Adrenal gland (tissue), 5 donors: ENCODE data around the gene MRPS27.

Source experiments
- CTCF ChIP-seq, 6 experiments: fragments of 450-650 bp in 4 of 6; fragments of 200-600 bp in 2 of 6; sonication (generic) in 1 of 6; IDR thresholded peaks; 1 replicate in 5 of 6; 2 replicates in 1 of 6; pipeline versions ENCODE4 v1.5.1 to v1.8.0; 2016 to 2021; ENCODE audit warnings: antibody characterized with exemption in 6 of 6, mild to moderate bottlenecking in 2 of 6, moderate library complexity in 1 of 6
- POLR2A ChIP-seq, 2 donors: fragments of 450-650 bp; IDR thresholded peaks; one replicate each; pipeline ENCODE4 v1.6.1; 2017; ENCODE audit warnings: antibody characterized with exemption in 2 of 2, mild to moderate bottlenecking in 2 of 2, moderate library complexity in 1 of 2
- donor health status: DM: no; HTN: no; CAD: no.

- TF ChIP-seq CTCF (IDR thresholded peaks at IDR 0.05) (no peak), POLR2A (IDR thresholded peaks at IDR 0.05) (no peak)
Measured at GRCh38 chr5:72179816-72180440, 140.1 kb downstream of the MRPS27 start.
